ENCODE results near the gene GLIS2.

Gene GLIS2

DNA sequence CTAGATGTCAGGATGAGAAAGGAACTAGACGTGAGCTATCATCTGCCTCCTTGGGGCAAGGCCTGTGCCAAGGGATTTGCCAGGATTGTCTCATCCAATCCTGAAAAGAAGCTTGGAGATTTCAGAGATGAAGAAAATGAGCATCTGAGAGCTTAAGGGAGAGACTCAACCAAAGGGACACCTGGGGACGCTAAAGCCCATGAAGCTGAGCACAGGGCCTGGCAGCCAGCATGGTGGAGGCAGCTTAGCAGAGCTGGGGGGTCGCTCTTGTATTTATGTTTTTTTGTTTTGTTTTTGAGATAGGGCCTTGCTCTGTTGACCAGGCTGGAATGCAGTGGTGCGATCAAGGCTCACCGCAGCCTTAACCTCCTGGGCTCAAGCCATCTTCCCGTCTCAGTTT, 18.4 kb upstream of the GLIS2 start:
- DNase-seq (ENCODE audit: low spot score): no peak

DNA sequence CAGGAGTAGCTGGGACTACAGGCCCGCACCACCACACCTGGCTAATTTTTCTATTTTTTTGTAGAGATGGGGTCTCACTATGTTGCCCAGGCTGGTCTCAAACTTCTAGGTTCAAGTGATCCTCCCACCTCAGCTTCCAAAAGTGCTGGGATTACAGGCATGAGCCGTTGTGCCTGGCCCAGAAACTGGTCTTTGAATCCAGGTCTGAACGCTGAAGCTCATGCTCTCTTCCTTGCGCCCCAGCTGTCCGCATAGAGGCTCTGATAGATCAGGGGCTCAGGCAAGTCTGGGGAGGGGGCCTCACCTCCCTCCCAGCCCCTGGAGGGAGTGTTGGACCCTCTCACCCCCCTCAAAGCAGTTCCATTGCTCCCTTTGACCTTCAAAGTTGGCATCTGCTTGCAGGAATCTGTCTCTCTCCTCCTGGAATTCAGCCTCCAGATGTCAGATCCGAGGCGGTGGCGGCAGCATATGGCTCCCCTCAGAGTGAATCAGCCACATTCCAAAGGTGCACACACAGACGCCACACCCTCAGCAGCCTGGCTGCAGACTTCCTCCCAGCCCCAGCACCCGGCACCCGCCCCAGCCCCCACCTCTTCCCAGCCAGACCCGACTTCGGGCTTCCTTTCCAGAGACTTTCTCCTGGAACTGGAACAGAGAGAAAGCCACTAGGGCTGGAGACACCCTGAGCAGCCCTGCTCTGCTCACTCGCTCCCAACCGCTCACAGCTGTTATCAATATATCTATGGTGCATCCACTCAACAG, 16.9 kb upstream of the GLIS2 start:
- DNase-seq (ENCODE audit: low spot score): no peak

DNA sequence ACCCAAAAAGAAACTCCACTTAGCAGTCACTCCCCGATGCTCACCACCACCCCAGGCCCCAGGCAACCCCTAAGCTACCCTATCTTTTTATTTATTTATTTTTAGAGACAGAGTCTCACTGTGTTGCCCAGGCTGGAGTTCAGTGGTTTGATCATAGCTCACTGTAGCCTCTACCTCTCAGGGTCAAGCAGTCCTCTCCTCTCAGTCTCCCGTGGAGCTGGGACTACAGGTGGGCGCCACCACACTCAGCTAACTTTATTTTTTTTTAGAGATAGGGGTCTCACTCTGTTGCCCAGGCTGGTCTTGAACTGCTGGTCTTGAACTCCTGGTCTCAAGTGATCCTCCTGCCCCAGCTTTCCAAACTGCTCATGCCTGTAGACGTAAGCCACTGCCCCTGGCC, 14.7 kb upstream of the GLIS2 start:
- no peak for DNase-seq (ENCODE audit: low spot score)

DNA sequence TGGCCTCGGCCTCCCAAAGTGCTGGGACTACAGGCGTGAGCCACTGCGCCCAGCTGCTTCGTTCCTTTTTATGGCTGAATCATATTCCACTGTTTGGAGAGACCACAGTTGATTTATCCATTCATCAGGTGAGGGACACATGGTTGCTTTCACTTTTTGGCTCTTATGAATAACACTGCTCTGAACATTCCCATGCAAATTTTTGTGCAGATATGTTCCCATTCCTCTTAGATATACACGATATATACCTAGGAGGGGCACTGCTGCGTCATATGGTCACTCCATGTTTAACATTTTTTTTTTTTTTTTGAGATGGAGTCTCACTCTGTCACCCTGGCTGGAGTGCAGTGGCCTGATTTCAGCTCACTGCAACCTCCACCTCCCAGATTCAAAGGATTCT, 13.9 kb upstream of the GLIS2 start:
- no peak for DNase-seq (ENCODE audit: low spot score)

DNA sequence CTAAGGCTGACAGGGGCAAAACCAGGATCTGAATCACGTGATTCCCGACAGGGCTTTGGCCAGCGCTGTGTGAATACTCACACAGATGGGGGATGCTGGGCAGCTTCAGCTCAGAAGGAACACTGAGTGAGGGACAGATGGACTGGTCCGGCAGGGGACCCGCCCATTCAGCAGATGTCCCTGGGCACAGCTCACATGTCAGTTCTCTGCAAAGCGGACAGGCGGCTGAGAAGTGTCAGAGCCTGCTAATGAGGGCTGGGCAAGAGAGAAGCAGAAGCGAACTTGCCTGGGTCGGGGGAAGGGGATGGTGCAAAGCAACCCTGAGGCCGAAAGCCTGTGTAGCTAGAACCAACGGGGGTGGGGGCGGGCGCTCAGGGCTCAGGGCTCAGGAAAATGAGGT, 11.9 kb upstream of the GLIS2 start:
- DNase-seq (ENCODE audit: low spot score): no peak

DNA sequence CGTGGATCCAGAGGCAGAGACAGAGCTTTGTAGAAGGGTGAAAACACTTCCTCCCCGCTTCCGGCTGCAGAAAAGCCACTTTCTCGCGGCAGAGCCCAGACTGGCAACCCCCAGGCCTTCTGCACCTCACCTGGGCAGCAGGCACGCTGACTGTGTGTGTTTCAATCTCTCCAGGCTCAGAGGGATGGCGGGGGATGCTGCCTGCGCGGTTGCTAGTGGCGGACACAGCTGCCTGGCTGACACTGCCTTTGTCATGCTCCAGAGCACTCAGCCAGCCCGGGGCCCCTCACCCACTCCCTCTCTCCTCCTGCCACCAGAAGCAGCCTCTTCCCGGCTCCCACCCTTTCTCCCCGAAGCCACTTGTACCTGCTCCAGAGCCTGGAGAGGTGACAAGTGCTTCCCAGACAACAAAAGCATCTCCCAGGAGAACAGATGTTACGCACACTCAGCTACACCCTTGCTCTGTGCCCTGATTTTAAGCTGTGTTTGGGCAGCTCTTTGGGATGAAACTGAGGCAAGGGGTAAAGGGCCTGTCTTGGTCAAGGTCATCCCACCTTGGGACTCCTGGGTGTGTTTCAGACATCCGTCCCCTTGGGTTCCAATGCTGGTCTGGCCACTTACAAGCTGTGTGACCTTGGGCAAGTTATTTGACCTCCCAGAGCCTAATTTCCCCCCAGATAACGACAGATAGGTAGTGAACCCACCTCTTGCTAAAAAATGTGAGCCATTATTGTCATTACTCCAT, 9.2 kb upstream of the GLIS2 start:
- peak; percentile 45 for DNase-seq (ENCODE audit: low spot score)

DNA sequence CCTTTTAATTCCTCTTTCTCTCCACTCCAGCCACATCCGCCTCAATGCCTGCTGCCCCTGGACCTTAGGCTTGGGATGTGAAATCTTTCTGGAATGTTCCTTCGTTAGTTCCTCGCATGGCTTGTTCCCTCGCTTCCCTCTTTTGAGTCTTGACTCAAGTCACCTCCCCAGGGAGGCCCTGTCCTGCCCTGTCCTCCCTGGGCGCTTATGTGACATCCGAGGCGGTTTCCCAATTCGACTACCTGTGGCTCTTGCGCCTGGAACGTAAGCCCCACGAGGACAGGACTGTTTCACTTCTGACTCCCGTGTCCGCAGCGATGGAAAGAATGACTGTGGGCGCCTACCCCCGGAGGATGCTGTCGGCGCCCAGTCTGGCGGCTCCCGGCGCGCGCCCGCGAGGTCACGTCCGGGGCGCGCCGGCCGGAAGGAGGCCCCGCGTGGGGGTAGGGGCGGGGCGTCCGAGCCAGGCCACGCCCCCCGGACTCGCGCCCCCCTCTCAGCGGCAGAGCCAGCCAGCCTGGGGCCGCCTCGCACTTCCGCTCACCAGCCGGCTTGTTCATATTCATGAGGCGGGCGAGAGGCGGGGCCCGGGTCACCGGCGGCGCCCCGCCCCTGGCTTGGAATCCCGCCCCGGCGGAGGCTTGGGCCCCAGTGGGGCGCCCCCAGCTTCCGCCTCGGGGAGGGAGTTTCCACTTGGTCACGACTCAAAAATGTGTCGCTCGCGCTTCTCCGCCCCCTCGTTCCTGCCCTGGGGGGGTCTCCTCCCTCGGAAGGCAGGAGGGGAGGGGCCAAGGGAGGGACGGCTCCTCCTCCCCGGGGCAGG, 8.4 kb upstream of the GLIS2 start:
- peak; percentile 96 for DNase-seq (ENCODE audit: low spot score)

DNA sequence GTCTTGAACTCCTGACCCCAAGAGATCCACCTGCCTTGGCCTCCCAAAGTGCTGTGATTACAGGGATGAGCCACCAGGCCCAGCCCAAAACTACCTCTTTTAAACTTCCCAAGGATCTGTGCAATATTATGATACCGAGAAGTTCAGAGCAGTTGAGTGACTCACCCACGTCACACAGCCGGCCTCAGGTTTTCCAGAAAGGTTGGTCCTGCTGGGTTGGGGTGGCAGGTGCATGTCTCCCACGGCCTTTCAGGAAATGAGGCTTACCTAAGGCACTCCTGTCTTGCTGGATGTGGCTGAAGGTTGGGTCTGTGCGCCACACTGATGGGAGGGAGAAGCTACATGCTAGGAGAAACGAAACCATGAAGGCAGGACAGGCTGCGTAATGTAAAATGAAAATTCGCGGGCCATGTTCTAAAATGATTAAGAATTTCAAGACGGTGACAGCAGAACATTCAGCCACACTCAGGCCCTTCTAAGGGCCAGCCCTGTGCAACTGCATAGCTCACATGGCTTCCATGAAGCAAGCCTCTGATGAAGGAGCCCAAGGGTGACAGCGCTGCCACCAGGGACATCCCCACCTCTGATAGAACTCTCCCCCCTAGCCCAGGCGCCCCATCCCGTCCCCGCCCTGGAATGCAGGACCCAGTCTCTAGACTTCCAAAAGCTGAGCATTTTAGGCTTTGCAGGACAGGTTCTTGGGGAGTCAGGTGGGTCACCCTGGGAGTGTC, 6.6 kb upstream of the GLIS2 start:
- no peak for DNase-seq (ENCODE audit: low spot score)

DNA sequence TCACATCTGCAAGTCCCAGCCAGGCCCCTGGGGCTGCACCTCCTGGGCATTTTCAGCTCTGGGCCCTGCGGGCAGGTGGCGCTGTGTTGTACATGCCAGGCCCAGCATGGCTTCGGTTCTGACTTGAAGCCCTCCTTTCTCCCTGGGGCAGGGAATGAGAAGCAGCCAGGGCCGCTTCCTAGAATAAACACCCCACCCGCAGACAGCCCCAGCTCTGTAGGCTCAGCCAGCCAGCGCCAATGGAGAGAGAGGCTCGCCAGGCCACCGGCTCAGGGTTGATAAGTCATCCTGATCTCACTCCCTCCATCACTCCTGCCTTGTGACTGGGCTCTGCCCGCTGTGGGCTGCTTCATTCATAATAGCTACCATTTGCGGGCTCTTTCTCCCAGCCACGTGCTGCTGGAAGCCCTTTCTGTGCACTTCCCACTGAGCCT, 6.0 kb upstream of the GLIS2 start:
- DNase-seq (ENCODE audit: low spot score): peak; percentile 49

DNA sequence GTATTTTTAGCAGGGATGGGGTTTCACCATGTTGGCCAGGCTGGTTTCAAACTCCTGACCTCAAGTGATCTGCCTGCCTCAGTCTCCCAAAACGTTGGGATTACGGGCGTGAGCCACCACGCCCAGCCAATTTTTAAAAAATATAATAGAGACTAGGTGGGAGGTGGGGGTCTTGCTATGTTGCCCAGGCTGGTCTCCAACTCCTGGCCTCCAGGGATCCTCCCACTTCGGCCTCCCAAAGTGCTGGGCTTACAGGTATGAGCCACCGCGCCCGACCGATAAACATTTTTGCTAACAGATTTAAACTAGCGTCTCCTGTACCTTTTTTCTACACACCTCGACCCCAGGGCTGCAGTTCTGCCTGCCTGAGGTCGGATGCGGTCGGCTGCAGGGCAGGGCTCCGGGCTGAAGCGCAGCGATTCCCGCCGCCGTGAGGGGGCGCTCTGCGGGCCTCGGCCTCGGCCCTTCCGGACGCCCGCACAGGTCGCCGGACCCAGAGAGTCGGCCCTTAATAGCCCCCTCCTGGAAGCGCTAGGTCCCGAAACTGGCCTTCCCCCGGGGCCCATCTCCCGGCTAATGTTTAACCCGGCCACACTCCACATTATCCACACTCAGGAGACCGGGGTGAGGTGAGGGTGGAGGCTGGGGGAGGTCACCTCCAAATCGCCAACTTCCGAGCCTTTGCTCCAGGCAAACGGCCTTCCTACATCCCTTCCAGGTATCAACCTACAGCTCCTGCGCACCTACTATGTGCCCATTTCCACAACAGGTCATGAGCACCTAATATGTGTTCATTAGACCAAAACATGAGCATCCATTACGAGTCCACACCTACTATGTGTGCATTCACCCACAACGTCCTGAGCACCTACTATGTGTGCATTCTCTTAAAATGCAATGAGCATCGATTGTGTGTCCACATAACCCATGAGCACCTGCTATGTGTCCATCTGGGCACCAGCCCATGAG, 2.0 kb upstream of the GLIS2 start:
- DNase-seq (ENCODE audit: low spot score): no peak

DNA sequence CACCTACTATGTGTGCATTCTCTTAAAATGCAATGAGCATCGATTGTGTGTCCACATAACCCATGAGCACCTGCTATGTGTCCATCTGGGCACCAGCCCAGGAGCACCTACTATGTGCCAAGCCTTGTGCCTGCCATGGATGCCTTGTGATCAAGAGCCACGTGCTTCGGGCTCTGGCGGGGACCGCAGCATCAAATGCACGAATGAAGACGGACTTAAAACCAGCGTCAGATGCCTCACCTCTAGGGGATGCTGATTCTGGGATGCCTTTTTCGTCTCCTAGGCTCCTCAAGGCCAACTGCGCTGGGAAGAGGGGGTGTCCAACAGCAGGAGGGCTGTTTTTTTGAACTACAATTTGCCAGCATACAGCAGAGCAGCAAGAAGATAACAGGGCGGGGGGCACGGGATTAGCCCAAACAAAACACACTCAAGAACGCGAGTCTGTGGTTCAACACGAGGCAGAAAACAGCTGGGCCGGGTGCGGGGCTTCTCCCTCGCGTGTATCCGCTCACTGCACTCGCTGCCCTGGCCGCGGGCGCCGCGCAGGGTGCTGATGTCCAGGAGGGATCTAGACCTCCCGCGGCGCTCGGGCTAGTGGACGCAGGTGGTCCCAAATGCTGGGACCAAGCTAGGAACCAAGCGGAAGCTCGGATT, 1.2 kb upstream of the GLIS2 start:
- peak; percentile 20 for DNase-seq (ENCODE audit: low spot score)

DNA sequence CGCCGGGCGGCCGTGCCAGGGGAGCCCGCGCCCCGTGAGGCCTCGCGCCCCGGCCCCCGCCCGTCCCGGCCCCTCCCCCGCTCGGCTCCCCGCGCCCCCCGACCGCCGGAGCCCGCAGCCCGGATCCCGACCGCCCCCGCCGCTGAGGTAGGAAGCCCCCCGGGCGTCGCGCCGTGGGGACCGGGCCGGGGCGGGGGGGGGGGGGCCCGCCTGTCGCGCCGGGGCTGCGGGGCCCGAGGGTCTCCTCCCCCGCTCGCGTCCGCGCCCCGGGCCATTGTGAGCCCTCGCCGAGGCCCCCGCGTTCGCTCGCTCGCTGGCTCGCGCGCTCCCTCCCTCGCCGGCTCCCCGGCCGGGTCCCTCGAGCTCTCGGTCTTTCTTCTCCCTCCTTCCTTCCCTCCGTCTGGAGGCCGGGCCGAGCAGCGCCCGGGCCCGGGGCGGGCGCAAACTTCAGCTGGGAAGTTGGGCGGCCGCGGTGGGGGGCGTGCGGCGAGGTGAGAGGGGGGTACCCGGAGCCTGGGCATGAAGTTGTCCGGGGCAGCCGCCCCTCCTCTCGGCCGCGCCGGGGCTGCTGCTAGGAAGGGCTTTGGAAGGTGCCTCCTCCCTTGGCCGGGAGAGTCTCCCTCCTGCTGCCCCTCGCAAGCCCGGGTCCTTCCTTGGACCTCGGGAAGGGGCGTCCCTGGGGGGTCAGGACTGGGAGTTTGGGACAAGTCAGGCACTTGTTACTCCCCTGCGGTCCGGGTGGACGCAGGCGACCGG, 419 bp downstream of the GLIS2 start:
- no peak for DNase-seq (ENCODE audit: low spot score)

DNA sequence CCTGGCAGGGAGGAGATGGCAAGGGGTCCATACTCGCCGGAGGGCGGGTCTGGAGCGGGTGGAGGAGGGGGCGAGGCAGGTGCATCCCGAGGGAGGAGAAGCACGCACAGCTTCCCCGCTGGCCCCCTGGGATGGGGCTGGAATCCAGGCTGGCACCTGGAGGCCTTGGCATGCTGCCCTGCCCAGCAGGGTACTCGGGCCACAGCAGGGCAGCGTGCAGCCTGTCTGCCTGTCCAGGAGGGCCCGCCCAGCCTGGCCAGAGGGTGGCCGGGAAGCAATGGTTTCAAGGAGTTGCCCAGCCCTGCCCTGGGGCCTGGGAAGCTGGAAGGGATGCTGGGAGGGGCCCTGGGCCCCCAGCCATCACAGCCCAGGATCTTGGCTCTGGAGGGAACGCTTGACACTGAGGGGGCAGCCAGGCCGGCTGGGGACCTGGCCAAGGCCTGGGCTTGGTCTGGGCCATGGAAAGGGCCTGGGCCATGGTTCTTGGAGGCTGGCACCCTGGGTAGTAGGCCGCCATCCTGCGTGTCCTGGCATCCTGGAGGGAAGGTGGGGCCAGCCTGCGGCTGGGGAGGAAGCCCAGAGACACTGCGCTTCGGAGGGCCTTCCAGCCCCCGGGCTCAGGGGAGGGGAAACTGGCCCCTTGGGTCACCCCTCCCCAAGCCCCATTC, 1.1 kb downstream of the GLIS2 start:
- no peak for DNase-seq (ENCODE audit: low spot score)

DNA sequence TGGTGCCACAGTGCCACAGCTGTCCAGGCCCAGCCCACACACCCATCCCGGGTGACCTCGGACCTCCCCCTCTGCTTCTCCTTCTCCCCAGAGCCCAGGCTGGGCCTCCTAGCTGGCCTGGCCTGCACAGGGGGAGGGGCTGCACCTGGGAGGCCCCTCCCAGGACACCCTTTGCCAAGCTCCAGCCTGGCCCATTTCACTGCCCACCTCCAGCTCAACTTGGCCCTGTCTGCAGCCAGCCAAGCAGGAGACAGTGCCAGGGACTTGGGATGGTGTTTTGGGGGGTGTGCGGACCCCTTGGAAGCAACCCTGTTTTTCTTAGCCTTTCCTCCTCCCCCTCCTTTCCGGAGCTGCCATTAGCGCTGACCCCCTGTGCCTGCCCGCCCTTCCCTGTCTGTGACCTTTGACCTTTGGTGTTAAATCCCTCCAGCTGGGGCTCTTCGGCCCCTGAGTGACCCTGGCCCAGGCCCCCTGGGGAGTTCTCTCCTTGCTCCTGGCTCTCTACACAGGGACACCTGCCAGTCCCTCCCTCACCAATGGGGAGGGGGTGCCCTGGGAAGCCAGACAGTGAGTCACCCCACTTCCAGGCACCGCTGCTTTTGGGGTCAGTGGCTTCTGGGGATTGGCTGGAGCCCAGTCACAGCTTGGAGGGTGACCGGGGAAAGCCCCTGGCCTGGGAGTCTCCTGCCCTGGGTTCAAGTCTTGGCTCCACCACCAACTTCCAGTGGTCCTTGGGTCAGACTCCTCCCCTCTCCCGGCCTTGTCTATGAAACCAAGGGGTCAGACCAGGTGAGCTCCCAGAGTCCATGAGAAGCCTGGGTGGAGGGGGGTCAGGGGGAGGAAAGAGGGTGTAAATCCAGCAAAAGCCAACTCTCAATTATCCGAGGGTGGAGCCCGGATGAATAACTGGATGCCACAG, 1.9 kb downstream of the GLIS2 start:
- no peak for DNase-seq (ENCODE audit: low spot score)

DNA sequence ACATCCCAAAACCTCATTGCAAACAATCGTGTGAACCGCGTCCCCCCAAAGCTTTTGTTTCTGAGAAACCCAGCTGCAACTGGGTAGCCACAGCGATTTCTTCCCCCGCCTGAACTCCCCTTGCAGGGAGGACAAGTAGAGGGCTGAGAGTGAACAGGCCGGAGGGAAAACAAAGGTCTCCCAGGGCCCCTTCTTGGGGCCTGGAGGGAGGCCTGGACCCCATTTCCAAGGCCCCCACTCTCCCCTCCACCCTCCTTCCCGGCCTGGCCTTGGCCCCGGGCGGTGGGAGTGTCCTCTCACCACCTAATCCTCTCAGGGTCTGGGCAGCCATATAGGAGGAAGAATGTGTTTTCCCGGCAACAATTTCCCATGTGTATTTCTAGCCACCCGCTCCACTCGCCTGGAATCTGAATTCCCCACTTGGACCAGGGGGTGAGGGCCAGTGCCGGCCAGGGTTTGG, 2.6 kb downstream of the GLIS2 start:
- DNase-seq (ENCODE audit: low spot score): no peak

DNA sequence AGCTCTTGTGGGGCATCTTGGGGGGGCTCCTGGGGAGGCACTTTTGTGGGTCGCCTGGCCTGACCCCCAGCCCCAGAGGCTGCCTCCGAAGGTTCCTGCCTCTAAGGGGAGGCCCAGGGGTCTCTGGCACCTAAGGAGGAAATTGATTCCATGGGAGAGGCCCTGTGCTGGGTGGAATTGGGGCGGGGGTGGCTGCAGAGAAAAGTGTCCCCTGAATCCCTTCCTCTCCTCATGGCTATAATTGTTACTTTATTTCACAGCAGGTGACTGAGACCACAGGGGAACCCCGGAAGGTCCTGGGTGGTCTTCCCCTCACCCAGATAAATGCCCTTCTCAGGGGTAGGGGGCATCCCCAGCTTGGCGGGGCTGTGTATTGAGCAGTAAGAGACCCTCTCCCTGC, 3.1 kb downstream of the GLIS2 start:
- no peak for DNase-seq (ENCODE audit: low spot score)

DNA sequence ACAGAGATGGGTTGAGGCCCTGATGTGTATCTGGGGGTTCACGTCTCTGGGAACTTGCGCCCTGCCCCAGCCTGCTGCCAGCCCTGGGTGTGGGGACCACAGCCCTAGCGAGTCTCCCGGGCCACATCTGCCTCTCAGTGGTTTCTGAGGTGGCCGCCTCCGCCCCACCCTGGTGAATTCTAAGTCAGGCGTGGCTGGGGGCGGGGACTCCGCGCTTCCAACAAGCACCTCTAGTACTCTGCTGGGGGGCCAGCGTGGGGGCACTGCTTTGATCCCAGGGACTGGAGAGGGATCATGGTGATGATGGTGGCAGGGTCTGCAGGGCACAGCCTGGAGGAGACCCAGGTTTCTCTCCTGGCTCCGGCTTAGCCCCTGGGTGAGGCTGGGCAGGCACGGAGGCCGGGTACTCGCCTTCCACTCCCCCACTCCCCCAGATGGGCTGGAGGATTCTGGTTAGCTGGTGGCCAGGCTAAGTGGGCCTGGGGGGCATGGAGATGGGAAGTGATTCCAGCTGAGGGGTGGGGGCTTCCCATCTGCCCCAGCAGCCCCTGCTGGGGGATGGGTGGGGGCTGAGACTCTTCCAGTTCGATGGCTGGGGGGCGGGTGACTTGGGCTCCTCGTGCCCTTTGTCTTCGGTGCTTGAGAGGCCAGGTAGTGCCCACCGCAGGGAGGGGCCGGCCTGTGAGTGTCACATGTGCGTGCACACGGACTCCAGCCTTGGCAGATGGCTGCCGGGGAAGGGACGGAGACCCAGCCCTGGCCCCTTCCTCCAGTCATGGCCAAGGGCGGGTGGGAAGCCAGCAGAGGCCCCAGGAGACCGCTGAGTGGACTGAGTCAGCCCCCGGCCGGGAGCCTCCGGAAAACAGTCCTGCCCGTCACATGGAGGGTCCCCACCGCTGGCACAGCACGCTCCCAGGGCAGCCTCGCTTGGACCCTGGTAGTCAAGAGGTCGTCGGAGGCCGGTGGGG, 3.9 kb downstream of the GLIS2 start:
- peak; percentile 37 for DNase-seq (ENCODE audit: low spot score)

Data from CD4-positive, alpha-beta T cell treated with Interleukin-6 at 100 ng/mL for 8 hours (primary cell).